Measurements from ENCODE around the gene IMMT.

IMMT gene

GRCh38 chr2:86143307-86143706 is 52.0 kb downstream of the IMMT start:
- Histone ChIP-seq H3K27ac (no peak overlapping the region), H3K27me3 (replicated peaks) (no peaks in the 10 kb centered on the region), H3K4me3 (ENCODE audit: low read depth, low read length) (no peak overlapping the region), H3K36me3 (replicated peaks) (peaks cover 75% of the 10 kb centered on the region)
- in situ Hi-C loops (cut with HindIII; ENCODE audit: low pct_ligation_motif_present, low sequenced_read_pairs) = no loop called here
- DNase-seq = no peak
- no peak for TF ChIP-seq CTCF (IDR thresholded peaks at IDR 0.05; ENCODE audit: low read depth, low read length, missing control alignments)

GRCh38 chr2:86142436-86143257 is 52.6 kb downstream of the IMMT start:
- no peak for TF ChIP-seq CTCF (IDR thresholded peaks at IDR 0.05; ENCODE audit: low read depth, low read length, missing control alignments)
- Histone ChIP-seq H3K27me3 (replicated peaks) (no peaks in the 10 kb centered on the region), H3K27ac (no peak overlapping the region), H3K36me3 (replicated peaks) (peaks cover 75% of the 10 kb centered on the region), H3K4me3 (ENCODE audit: low read depth, low read length) (no peak overlapping the region)
- no peak for DNase-seq
- in situ Hi-C loops (cut with HindIII; ENCODE audit: low pct_ligation_motif_present, low sequenced_read_pairs) = no loop called here

- in situ Hi-C loops (cut with HindIII; ENCODE audit: low pct_ligation_motif_present, low sequenced_read_pairs) = no loop called here
- TF ChIP-seq CTCF (IDR thresholded peaks at IDR 0.05; ENCODE audit: low read depth, low read length, missing control alignments) = no peak
- H3K27me3 ChIP-seq (replicated peaks) = no peaks in the 10 kb centered on the region
- peaks cover 77% of the 10 kb centered on the region for H3K36me3 ChIP-seq (replicated peaks)
- no peak for DNase-seq
- no peak overlapping the region for H3K27ac ChIP-seq
- H3K4me3 ChIP-seq (ENCODE audit: low read depth, low read length) = no peak overlapping the region
These were observed 54.3 kb downstream of the IMMT start for GRCh38 chr2:86140969-86141392.

GRCh38 chr2:86139981-86140380 is 55.3 kb downstream of the IMMT start:
- Histone ChIP-seq H3K36me3 (replicated peaks) (peaks cover 79% of the 10 kb centered on the region), H3K27me3 (replicated peaks) (no peaks in the 10 kb centered on the region), H3K27ac (no peak overlapping the region), H3K4me3 (ENCODE audit: low read depth, low read length) (no peak overlapping the region)
- DNase-seq = no peak
- no peak for TF ChIP-seq CTCF (IDR thresholded peaks at IDR 0.05; ENCODE audit: low read depth, low read length, missing control alignments)
- in situ Hi-C loops (cut with HindIII; ENCODE audit: low pct_ligation_motif_present, low sequenced_read_pairs) = no loop called here

- in situ Hi-C loops (cut with HindIII; ENCODE audit: low pct_ligation_motif_present, low sequenced_read_pairs) = no loop called here
- no peak for DNase-seq
- H3K27ac ChIP-seq = no peak overlapping the region
- no peaks in the 10 kb centered on the region for H3K27me3 ChIP-seq (replicated peaks)
- TF ChIP-seq CTCF (IDR thresholded peaks at IDR 0.05; ENCODE audit: low read depth, low read length, missing control alignments) = no peak
- H3K4me3 ChIP-seq (ENCODE audit: low read depth, low read length) = no peak overlapping the region
- H3K36me3 ChIP-seq (replicated peaks) = peaks cover 81% of the 10 kb centered on the region
These were observed 56.3 kb downstream of the IMMT start for GRCh38 chr2:86138736-86139625.
